ENCODE results near the gene PTGIS.

Gene PTGIS

DNA sequence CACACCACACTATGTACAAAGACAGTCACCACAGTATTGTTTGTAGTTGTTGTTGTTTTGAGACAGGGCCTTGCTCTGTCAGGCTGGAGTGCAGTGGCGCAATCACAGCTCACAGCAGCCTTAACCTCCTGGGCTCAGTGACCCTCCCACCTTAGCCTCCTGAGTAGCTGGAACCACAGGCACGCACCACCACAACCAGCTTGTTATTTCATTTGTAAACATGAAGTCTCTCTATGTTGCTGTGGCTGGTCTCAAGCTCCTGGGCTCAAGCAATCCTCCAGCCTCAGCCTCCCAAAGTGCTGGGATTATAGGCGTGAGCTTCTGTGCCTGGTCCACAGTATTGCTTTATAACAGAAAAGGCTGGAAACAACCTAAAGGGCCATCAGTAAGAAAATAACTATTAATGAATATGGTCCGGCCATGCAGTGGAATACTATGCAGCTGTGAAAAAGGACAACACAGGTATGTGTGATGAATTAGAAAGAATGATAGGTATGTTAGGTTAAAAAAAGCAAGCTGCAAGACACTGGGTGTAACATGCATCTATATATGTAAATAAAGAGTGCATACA is 30.0 kb upstream of the PTGIS start:
- in situ Hi-C loops (cut with MboI; ENCODE audit: low sequenced_read_pairs) = no loop called here

DNA sequence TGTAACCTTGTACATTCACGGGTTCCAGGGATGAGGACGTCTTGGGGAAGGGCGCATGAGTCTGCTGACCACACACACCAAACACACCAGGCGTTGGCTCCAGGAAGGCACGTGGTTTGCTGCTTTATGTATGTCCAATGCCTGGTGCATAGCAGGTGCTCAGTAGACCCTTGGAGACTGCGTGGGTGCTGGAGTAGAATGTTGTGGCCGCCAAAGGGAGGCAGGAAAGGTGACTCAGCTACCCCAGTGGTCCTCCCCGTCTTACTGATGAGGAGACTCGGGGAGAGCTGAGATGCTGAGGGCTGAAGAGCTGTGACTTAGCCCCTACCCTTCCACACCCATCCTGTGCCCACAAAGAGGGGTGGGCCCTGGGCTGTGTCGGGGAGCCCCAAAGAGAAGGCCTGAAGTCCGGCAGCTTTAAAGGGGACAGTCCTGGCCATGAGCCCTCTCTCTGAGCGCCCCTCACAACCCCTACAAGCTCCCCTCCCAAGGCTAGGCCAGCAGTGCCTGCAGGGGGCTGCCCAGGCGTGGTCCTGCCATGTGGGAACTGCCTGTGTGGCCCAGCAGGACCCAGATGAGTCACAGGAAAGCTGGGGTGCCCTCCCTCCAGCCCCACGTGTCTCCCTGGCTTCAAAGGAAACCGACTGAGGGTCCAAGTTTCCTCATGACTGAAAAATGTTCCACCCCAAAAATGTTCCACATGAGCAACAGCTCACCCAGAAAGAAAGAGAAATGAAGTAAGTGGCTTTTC is 28.0 kb upstream of the PTGIS start:
- in situ Hi-C loops (cut with MboI; ENCODE audit: low sequenced_read_pairs) = no loop called here

DNA sequence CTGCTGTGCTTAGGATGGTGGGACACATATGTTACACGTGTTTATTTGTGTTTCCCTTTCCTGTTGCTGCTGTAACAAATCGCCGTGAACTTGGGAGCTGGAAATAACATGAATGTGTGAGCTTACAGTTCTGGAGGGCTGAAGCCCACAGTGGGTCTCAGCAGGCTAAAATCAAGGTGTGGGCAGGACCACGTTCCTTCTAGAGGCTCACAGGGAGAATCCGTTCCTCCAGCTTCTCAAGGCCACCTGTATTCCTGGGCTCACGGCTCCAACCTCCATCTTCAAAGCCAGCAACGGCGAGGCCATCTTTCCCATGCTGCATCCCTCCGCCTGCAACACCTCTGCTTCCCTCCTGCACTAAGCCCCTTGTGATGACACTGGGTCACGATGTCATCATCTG is 27.4 kb upstream of the PTGIS start:
- in situ Hi-C loops (cut with MboI; ENCODE audit: low sequenced_read_pairs) = no loop called here

DNA sequence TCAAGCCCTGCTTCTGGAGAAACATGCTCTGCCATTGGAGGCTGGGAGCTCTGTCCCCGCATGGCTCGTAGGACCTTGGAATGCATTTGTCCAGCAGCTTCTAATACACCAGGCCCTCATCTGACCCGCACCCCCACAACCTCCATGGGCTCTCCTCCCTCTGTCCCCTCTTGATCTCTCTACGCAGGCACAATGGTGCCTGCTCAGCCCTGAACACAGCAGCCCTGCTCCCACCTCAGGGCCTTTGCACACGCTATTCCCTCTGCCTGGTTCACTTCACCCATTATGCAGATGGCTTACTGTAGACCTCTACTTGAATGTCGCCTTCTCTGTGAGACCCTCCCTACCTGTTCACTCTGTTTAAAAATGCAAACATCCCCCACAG is 27.0 kb upstream of the PTGIS start:
- in situ Hi-C loops (cut with MboI; ENCODE audit: low sequenced_read_pairs) = no loop called here

DNA sequence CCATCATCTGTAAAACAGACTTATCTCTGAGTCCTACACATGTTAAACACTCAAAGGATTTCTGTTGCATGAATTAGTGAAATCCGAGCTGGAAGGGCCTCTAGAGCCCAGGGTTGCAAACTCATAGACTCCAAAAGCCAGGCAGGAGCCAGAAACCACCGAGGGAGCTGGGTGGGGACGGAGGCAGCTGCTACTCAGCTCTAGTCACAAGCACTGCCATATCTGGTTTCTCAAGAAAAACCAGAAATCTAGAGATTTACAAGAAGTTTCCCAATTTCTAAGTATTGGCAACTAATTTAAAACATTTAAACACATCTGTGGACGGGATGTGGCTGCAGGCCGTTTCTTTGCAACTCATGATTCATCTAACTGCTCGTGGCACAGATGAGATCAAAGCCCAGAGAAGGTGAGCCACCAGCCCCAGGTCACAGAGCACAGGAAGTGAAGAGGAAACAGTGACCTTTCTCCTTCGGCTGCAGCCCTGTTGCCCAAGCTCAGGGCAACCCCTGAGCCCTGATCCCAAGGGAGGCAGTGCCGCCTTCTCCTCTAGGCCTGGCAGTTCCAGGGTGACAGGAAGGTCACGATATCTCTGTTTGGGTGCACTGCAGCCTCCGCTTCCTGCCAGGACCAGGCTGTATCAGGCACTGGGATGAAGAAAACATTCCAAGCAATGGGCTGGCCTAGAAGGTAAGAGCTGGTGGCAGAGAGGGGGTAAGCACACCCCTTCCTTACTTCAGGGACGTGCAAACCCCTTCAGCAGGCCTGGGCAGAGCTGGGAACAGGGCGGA is 26.4 kb upstream of the PTGIS start:
- in situ Hi-C loops (cut with MboI; ENCODE audit: low sequenced_read_pairs) = no loop called here

DNA sequence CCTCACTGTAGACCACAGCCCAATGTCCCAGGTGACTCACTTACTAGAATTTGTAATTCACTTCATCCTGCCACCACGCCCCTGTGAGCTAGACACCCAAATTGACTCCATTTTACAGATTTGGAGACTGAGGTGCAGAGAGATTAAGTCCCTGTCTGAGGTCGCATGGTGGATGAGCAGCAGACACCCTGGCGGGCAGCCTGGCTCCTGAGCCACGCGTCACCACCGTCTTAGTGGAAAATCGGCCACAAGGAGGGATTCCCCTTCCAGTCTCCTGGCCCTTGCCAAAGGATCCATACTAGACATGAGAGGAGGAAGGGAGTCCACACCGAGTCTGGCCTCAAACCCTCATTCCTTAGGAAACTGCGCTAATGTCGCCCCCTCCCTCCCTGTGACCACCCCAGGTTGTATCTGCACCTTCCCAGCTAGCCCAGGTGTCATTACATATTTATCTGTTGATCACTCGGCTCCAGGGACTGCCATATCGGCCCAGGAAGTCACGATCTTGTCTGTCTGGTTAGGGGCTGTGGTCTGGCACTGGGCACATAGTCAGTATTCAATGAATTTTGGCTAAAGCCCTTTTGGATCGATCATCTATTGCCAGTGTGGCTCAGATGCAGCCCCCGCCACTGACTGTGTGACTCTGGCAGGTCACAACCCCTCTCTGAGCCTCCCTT is 25.7 kb upstream of the PTGIS start:
- in situ Hi-C loops (cut with MboI; ENCODE audit: low sequenced_read_pairs) = no loop called here

DNA sequence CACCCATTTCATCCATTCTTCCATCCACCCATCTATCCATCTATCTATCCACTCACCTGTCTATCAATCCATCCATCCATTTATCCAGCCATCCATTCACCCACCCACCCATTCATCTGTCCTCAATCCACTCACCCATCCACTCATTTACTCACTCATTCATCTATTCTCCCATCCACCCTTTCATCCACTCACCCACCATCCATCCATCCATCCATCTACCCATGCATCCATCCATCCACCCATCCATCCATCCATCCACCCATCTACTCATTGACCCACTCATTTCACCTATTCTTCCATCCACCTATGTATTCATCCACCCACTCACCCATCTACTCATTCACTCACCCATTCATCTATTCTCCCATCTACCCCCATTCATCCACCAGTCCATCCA is 24.2 kb upstream of the PTGIS start:
- in situ Hi-C loops (cut with MboI; ENCODE audit: low sequenced_read_pairs) = no loop called here

DNA sequence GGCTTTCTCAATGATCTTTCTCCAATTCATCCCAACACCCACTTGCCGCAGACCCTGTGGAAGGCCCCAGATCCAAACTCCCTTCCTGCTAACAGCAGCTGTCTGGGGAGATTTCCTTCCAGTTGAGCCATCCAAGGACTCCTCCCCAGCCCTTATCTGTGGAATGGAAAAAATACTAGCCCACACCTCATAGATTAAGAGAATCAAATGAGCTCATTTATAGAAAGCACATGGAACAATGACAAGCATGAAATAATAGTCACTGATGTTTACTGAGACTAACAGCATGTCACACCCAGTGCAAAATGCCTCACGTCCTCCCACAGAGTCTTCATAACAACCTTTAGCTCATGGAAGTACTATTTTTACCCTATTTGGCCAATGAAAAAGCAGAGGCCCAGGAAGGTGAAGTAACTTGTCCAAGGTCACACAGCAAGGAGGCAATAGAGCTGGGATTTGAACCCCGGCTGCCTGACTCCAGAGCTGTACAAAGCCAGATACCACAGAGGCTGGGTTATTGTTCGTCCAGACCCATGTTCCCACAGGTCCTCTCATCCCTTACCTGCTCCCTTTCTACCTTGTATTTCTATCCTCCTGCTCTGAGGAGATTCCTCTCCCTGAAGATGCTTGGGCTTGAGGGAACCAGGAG is 23.4 kb upstream of the PTGIS start:
- in situ Hi-C loops (cut with MboI; ENCODE audit: low sequenced_read_pairs) = no loop called here

DNA sequence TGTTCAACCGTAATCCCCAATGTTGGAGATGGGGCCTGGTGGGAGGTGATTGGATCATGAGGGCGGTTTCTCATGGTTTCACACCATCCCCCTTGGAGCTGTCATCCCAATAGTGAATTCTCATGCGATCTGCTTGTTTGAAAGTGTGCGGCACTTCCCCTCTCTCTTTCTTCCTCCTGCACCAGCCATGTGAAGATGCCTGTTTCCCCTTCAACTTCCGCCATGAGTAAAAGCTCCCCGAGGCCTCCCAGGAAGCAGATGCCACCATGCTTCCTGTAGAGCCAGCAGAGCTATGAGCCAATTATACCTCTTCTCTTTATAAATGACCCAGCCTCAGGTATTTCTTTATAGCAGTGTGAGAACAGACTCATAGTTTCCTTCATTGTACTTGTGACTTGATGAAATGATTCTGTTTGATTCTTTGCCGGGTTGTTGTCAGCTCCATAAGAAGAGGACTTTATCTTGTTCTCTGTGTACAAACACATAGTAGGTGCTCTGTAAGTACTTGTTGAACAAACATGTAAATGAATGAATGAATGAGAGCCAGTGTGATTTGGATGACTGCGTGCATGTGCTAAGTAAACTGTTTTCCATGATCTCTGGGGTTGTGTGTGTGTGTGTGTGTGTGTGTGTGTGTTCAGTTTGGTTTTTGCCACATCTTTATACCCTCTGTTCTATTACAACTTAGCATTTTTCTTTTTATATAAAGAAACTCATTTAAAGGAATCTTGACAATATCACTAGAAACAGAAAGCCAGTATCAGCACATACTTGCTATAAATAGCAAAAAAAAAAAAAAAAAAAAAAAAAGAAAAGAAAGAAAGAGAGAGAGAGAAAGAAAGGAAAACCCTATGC is 22.5 kb upstream of the PTGIS start:
- in situ Hi-C loops (cut with MboI; ENCODE audit: low sequenced_read_pairs) = no loop called here

DNA sequence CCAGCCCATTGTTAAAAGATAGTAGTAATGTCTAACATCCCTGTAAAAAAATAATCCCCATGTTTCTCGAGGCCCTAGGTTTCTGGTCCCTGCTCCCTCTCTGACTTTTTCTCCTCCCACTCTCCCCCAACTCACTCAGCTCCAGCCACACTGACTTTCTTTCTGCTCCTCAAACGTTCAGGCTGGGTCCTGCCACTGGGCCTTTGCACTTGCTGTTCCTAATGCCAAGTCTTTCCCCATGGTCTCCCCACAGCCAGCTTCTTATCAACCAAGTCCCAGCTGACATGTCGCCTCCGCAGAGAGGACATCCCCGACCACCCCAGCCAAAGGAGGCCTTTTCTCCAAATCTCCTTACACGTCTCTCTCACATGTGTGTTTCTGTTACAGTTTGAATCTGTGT is 21.8 kb upstream of the PTGIS start:
- in situ Hi-C loops (cut with MboI; ENCODE audit: low sequenced_read_pairs) = no loop called here

DNA sequence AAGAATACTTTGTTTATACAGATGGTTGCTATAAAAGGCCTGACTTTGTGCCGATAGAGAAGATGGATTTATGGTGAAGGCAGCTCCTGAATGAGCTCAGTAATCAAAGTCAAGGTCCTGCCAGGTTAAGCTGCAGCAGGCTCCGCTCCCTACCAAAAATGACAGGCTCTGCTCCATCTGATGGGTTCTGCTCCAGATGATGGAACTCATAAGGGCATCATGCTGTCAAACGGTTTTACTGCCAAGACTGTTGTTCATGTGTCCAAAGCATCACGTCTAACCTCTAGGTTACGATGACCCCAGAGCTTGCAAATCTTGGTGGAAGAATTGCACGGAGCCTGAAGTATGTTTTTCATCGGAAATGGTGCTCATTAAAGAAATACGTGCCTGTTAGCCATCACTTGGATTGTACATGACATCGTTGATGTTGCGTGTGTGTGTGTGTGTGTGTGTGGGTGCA is 19.2 kb upstream of the PTGIS start:
- in situ Hi-C loops (cut with MboI; ENCODE audit: low sequenced_read_pairs) = no loop called here

DNA sequence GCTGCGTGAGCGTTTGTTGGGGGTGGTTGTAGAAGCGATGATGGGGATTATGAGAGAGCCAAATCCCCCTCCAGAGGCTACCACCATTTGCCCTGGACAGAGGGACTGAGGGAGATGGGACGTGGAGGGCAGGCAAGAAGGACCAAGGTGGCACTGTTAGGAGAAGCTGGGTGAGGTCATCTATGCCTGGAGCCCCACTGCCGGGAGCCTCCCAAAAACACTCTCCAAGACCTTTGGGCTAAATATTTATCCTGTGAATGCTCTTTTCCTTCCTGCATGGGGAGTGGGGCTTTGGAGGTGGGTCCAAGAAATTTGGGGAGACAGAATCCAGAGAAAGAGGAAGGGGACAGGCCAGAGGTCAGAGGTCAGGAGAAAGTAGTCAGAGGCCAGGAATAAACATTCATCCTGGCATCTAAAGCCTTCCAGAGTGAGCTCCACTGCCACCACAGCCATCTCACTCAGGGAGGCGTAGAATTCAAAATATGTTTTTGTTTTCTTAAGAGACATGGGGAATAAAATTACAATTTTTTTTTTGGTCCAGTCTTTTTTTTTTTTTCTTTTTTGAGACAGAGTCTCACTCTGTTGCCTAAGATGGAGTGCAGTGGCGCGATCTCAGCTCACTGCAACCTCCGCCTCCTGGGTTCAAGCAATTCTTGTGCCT is 17.8 kb upstream of the PTGIS start:
- in situ Hi-C loops (cut with MboI; ENCODE audit: low sequenced_read_pairs) = no loop called here

DNA sequence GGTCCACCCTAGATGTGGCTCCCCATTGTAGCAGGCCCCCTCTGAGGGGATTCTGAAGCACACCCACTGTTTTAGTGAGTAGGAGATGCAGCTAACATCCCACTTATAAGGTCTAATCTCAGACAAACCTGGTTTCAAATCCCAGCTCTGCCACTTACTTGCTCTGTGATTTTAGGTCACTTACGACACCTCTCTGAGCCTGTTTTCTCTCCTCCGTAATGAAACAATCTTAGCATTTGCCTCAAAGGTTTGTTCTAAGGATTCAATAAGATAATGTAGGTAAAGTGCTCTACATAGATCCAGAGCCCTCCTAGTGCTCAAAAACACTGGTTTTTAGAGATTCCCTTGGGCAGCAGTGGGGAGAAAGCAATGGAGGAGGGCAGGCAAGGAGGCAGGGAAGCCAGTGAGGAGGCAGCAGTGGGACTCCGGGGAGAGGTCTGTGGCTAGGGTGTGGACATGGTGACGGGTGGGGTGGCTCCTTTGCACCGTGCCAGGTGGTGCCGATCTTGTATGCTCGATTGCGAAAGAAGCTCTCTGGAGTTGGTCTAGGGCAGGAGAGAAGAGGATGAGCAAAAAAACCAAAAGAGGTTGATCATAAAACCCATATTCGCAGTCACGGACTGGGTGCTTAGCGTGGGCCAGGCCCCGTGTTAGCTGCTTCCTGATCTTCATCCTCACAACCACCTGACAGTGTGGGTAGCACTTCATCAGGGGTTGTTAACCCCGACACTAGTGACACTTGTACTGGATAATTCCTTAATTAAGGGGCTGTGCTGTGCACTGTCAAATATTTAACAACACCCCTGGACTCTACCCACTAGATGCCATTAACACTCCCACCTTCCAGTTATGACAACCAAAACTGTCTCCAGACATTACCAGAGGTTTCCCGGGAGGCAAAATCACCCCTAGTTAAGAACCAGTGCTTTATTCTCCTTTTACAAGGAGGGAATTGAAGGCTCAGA is 16.8 kb upstream of the PTGIS start:
- in situ Hi-C loops (cut with MboI; ENCODE audit: low sequenced_read_pairs) = no loop called here

DNA sequence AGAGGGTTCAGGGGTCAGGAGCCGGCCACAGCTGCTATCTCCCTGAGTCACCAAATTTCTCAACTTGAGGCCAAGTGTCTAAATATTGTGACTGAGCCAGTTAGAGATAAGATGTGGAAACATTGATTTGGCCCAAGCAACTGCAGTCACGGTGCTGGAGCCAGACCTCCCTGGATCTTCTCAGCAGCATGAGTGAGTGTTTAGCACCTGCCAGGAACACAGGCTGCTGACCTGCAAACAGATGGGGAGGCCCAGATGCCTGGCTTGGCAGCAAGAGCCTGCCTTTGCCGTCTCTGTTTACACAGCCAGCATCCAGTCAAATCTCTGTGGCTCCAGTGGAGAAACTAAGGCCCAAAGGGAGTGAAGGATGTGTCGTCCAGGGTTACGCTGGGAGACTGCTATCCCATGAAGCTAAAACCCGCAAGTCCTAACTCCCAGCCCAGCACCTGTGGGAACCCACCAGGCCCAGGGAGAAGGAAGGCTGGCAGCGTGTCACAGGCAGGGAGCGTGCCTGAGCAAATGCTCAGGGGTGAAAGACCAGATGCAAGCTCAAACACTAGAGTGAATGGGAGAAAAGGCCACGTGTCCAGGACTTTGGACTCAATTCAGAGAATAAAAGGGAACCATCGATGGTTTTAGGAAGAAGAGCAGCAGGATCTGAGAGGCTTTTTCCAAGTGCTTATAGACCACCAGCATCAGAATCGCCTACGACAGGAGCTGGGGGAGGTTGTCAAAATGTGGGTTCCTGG is 15.9 kb upstream of the PTGIS start:
- in situ Hi-C loops (cut with MboI; ENCODE audit: low sequenced_read_pairs) = no loop called here

DNA sequence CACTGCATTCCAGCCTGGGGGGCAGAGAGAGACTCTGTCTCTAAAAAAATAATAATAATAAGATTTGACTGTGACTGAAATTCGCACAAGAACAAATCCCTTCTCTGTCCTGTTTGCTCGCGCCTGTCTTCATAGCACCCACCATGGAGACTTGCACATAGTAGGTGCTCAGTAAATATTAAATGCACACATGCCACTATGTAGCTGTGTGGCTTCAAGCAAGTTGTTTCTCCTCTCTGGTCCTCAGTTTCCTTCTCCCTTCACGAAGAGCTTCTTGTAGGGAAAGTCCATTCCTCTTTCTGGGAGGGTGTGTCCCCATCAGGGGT is 15.4 kb upstream of the PTGIS start:
- in situ Hi-C loops (cut with MboI; ENCODE audit: low sequenced_read_pairs) = no loop called here

DNA sequence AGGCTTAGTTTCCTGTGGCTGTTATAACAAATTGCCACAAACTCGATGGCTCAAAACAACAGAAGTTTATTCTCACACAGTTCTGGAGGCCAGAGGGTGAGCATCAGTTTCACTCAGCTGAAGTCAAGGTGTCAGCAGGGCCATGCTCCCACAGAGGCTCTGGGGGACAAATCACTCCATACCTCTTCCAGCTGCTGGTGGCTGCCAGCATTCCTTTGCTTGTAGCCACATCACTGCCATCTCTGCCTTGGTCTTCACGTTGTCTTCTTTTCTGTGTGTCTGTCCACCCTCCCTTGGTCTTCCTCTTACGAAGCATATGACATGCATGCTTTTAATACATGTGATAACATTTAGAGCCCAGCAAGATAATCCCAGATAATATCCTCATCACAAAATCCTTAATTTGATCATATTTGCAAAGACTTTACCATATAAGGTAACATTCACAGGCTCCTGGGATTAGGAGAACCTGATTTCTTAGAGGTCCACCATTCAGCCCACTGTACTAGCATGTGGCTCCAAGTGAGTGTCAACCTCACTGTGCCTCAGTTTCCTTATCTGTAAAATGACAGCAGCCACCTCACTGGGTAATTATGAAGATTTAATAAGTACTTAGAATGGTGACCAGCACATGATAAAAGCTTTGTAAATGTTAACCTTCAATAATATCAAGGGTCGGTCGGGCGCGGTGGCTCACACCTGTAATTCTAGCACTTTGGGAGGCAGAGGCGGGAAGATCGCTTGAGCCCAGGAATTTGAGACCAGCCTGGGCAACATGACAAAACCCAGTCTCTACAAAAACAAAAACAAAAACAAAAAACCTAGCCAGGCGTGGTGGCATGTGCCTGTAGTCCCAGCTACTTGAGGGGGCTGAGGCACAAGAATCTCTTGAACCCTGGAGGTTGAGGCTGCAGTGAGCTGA is 14.7 kb upstream of the PTGIS start:
- in situ Hi-C loops (cut with MboI; ENCODE audit: low sequenced_read_pairs) = no loop called here

DNA sequence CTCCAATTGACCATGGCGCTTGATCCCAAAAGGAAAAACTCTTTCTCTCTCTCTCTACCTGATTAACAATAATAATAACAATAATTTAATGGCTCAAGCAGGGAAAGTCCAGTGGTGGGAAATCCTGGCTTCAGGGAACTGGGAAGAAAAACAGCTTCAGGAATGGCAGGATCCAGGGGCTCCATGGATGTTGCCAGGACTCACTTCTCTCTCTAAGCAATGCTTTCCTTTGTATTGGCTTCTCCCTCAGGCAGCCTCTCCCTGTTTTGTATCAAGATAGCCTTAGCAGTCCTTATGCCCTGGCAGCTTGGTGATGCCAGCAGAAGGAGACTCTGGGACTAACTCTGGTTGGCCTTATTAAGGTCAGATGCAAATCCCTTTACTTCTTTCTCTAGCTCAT is 13.5 kb upstream of the PTGIS start:
- in situ Hi-C loops (cut with MboI; ENCODE audit: low sequenced_read_pairs) = no loop called here

Measured in HL-60/S4 treated with phorbol 12-myristate 13-acetate at 8.2 ng/mL for 4 days and 3 days (cell line).